ENCODE data around the gene CHODL.

The CHODL gene

DNA sequence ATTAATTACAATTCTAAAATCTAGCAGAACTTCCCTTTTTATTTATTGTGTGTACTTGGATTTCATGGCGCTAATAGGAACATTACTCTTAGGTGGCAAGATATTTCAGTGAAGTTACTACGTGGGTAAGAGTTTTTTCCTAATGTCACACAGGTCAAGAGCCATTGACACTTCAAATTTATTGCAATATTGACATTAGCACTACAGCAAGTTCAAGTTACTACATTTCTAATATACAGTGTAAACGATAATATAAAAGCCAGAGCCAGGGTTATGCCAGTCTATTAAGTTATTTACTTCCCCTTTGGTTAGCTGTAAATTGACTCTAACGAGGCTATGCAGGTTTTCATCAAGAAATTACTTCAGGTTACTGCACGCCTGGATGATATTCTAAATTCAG is 29.7 kb downstream of the CHODL start:
- Histone ChIP-seq H3K9me3 (replicated peaks in 1 of 11) (no peaks in the 10 kb centered on the region), H3K4me2 (no peak overlapping the region), H4K20me1 (no peaks in the 10 kb centered on the region), H3K27ac (no peak overlapping the region), H3K27me3 (no peaks in the 10 kb centered on the region), H3K4me3 (no peak overlapping the region), H3K4me1 (no peaks in the 10 kb centered on the region), H3K36me3 (no peaks in the 10 kb centered on the region), H3K9ac (no peak overlapping the region)
- no peak for TF ChIP-seq Cebpa-rat (IDR thresholded peaks at IDR 0.05)

GRCh38 chr21:18275781-18276180 is 31.1 kb downstream of the CHODL start:
- no peak overlapping the region for H3K4me2 ChIP-seq

DNA sequence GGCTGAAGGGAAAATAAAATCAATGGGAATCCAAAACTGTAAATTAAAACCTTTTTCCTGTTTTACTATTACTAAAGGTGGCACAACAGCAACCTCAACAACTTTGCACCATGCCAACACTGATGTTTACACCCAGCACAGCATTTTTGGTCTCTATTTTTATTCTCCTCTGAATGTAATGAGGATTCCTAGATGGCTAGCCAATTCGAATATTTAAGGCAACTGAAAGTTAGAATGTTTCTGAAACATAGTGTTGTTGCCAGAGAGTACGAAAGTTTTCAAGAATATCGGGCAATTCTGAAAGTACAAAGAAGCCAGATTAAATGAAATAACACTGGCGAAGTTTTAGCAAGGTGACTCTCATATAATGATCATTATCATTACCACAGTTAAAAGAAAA is 40.7 kb downstream of the CHODL start:
- H3K4me3 ChIP-seq: no peak overlapping the region
- no peak overlapping the region for H3K9ac ChIP-seq
- no peak overlapping the region for H3K4me2 ChIP-seq
- no peaks in the 10 kb centered on the region for H3K9me3 ChIP-seq (replicated peaks in 1 of 11)
- H3K4me1 ChIP-seq: no peaks in the 10 kb centered on the region
- H3K27ac ChIP-seq: no peak overlapping the region
- no peaks in the 10 kb centered on the region for H3K27me3 ChIP-seq
- TF ChIP-seq Cebpa-rat (IDR thresholded peaks at IDR 0.05): no peak
- no peaks in the 10 kb centered on the region for H4K20me1 ChIP-seq
- H3K36me3 ChIP-seq: no peaks in the 10 kb centered on the region

More at GRCh38 chr21:18275781-18276180, 31.1 kb downstream of the CHODL start:
- Histone ChIP-seq H3K9me3 (replicated peaks in 1 of 11) (no peaks in the 10 kb centered on the region), H4K20me1 (no peaks in the 10 kb centered on the region), H3K4me1 (no peaks in the 10 kb centered on the region), H3K9ac (no peak overlapping the region), H3K36me3 (no peaks in the 10 kb centered on the region), H3K27ac (no peak overlapping the region), H3K27me3 (no peaks in the 10 kb centered on the region), H3K4me3 (no peak overlapping the region)
- TF ChIP-seq Cebpa-rat (IDR thresholded peaks at IDR 0.05): no peak

GRCh38 chr21:18289876-18290275 is 45.2 kb downstream of the CHODL start:
- TF ChIP-seq Cebpa-rat (IDR thresholded peaks at IDR 0.05): no peak
- H3K27me3 ChIP-seq: no peaks in the 10 kb centered on the region

GRCh38 chr21:18294100-18294499 is 49.5 kb downstream of the CHODL start:
- no peaks in the 10 kb centered on the region for H3K4me1 ChIP-seq
- H3K9ac ChIP-seq: no peak overlapping the region
- no peaks in the 10 kb centered on the region for H3K27me3 ChIP-seq
- H3K36me3 ChIP-seq: no peaks in the 10 kb centered on the region
- H3K27ac ChIP-seq: no peak overlapping the region
- no peak overlapping the region for H3K4me3 ChIP-seq
- no peaks in the 10 kb centered on the region for H3K9me3 ChIP-seq (replicated peaks in 1 of 11)
- no peak for TF ChIP-seq Cebpa-rat (IDR thresholded peaks at IDR 0.05)
- H3K4me2 ChIP-seq: no peak overlapping the region
- no peaks in the 10 kb centered on the region for H4K20me1 ChIP-seq

More at GRCh38 chr21:18289876-18290275, 45.2 kb downstream of the CHODL start:
- Histone ChIP-seq H3K9me3 (replicated peaks in 1 of 11) (no peaks in the 10 kb centered on the region), H3K36me3 (no peaks in the 10 kb centered on the region), H3K4me2 (no peak overlapping the region), H3K9ac (no peak overlapping the region), H3K4me1 (no peaks in the 10 kb centered on the region), H3K4me3 (no peak overlapping the region), H4K20me1 (no peaks in the 10 kb centered on the region), H3K27ac (no peak overlapping the region)

DNA sequence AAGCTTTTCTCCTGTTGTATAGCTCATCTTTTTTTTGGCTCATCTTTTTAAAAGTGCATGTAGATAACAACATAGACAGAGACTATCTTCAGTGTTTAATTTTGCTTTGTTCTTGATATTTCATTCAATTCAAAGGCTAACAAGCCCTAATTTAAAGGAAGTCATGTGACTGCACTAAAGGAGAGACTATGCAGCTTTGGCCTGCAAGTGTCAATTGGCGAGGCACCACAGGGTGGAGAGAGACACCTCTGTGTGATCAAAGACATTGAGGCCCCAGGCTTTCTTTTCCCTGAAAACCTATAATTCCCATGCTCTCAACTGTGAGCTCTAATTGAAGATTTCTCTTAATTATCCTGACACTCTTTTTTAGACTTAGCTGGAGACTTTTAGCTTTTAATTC is 53.6 kb downstream of the CHODL start:
- Histone ChIP-seq H3K9ac (no peak overlapping the region), H3K4me2 (no peak overlapping the region), H3K4me1 (no peaks in the 10 kb centered on the region), H3K4me3 (no peak overlapping the region), H3K27me3 (no peaks in the 10 kb centered on the region), H4K20me1 (no peaks in the 10 kb centered on the region), H3K9me3 (replicated peaks in 1 of 11) (no peaks in the 10 kb centered on the region), H3K36me3 (no peaks in the 10 kb centered on the region), H3K27ac (no peak overlapping the region)
- TF ChIP-seq Cebpa-rat (IDR thresholded peaks at IDR 0.05): no peak
